ENCODE data around the gene CHMP1A. TPM values are rescaled to one million over a fixed set of nuclear protein-coding genes. Genes with fewer than 3 reads are reported as not detected.

The CHMP1A gene
- total RNA-seq, 2 donors from 2014 or later: 75.3 to 76.9 TPM

GRCh38 chr16:89621136-89621697 lies 36.3 kb downstream of the CHMP1A start:
- no peaks in the 10 kb centered on the region for H3K9me3 ChIP-seq (ENCODE audit: control insufficient read depth, low read length, poor library complexity, severe bottlenecking)
- peaks cover 5% of the 10 kb centered on the region for H3K4me1 Mint-ChIP-seq
- peaks cover 22% of the 10 kb centered on the region for H3K27me3 Mint-ChIP-seq
- H3K36me3 Mint-ChIP-seq (ENCODE audit: low read depth): no peaks in the 10 kb centered on the region
- no peak overlapping the region for H3K27ac Mint-ChIP-seq
- no peak for DNase-seq
- ATAC-seq: no peak
- H3K4me3 Mint-ChIP-seq: no peak overlapping the region

GRCh38 chr16:89620406-89620841 lies 37.1 kb downstream of the CHMP1A start:
- no peak for ATAC-seq

GRCh38 chr16:89619840-89620239 lies 37.7 kb downstream of the CHMP1A start:
- Mint-ChIP-seq H3K36me3 (ENCODE audit: low read depth) (no peaks in the 10 kb centered on the region), H3K4me3 (no peak overlapping the region), H3K4me1 (peaks cover 5% of the 10 kb centered on the region), H3K27me3 (peaks cover 16% of the 10 kb centered on the region), H3K27ac (no peak overlapping the region)
- DNase-seq: no peak
- ATAC-seq: no peak
- no peaks in the 10 kb centered on the region for H3K9me3 ChIP-seq (ENCODE audit: control insufficient read depth, low read length, poor library complexity, severe bottlenecking)

More at GRCh38 chr16:89620406-89620841, 37.1 kb downstream of the CHMP1A start:
- no peak overlapping the region for H3K4me3 Mint-ChIP-seq
- no peaks in the 10 kb centered on the region for H3K9me3 ChIP-seq (ENCODE audit: control insufficient read depth, low read length, poor library complexity, severe bottlenecking)
- no peak overlapping the region for H3K27ac Mint-ChIP-seq
- H3K27me3 Mint-ChIP-seq: peaks cover 22% of the 10 kb centered on the region
- peaks cover 5% of the 10 kb centered on the region for H3K4me1 Mint-ChIP-seq
- DNase-seq: no peak
- H3K36me3 Mint-ChIP-seq (ENCODE audit: low read depth): no peaks in the 10 kb centered on the region

GRCh38 chr16:89618109-89618998 lies 39.2 kb downstream of the CHMP1A start:
- no peak for DNase-seq
- H3K27me3 Mint-ChIP-seq: peaks cover 8% of the 10 kb centered on the region
- no peak overlapping the region for H3K4me3 Mint-ChIP-seq
- H3K36me3 Mint-ChIP-seq (ENCODE audit: low read depth): no peaks in the 10 kb centered on the region
- H3K27ac Mint-ChIP-seq: no peak overlapping the region
- H3K9me3 ChIP-seq (ENCODE audit: control insufficient read depth, low read length, poor library complexity, severe bottlenecking): no peaks in the 10 kb centered on the region
- peaks cover 5% of the 10 kb centered on the region for H3K4me1 Mint-ChIP-seq
- no peak for ATAC-seq

GRCh38 chr16:89617036-89617435 lies 40.5 kb downstream of the CHMP1A start:
- Mint-ChIP-seq H3K4me1 (peaks cover 5% of the 10 kb centered on the region), H3K4me3 (no peak overlapping the region), H3K27me3 (peaks cover 5% of the 10 kb centered on the region), H3K36me3 (ENCODE audit: low read depth) (no peaks in the 10 kb centered on the region), H3K27ac (no peak overlapping the region)
- no peak for DNase-seq
- peak; percentile 23 for ATAC-seq
- no peaks in the 10 kb centered on the region for H3K9me3 ChIP-seq (ENCODE audit: control insufficient read depth, low read length, poor library complexity, severe bottlenecking)

GRCh38 chr16:89616623-89617022 lies 40.9 kb downstream of the CHMP1A start:
- ATAC-seq (peak; percentile 35), DNase-seq (no peak)
- peaks cover under 1% of the 10 kb centered on the region for H3K27me3 Mint-ChIP-seq
- no peak overlapping the region for H3K27ac Mint-ChIP-seq
- no peaks in the 10 kb centered on the region for H3K9me3 ChIP-seq (ENCODE audit: control insufficient read depth, low read length, poor library complexity, severe bottlenecking)
- no peaks in the 10 kb centered on the region for H3K36me3 Mint-ChIP-seq (ENCODE audit: low read depth)
- no peak overlapping the region for H3K4me3 Mint-ChIP-seq
- peaks cover 5% of the 10 kb centered on the region for H3K4me1 Mint-ChIP-seq

- ATAC-seq (peak; percentile 16), DNase-seq (no peak)
- H3K36me3 Mint-ChIP-seq (ENCODE audit: low read depth): no peaks in the 10 kb centered on the region
- H3K27me3 Mint-ChIP-seq: no peaks in the 10 kb centered on the region
- H3K9me3 ChIP-seq (ENCODE audit: control insufficient read depth, low read length, poor library complexity, severe bottlenecking): no peaks in the 10 kb centered on the region
- H3K27ac Mint-ChIP-seq: no peak overlapping the region
- H3K4me3 Mint-ChIP-seq: no peak overlapping the region
- peaks cover 5% of the 10 kb centered on the region for H3K4me1 Mint-ChIP-seq
Observed at GRCh38 chr16:89615596-89616090, 41.9 kb downstream of the CHMP1A start.

GRCh38 chr16:89615176-89615575 lies 42.3 kb downstream of the CHMP1A start:
- H3K27me3 Mint-ChIP-seq: no peaks in the 10 kb centered on the region

GRCh38 chr16:89613954-89614459 lies 43.5 kb downstream of the CHMP1A start:
- H3K4me1 Mint-ChIP-seq: peaks cover 5% of the 10 kb centered on the region
- H3K27ac Mint-ChIP-seq: no peak overlapping the region
- ATAC-seq (no peak), DNase-seq (no peak)
- no peaks in the 10 kb centered on the region for H3K27me3 Mint-ChIP-seq
- no peaks in the 10 kb centered on the region for H3K9me3 ChIP-seq (ENCODE audit: control insufficient read depth, low read length, poor library complexity, severe bottlenecking)
- no peaks in the 10 kb centered on the region for H3K36me3 Mint-ChIP-seq (ENCODE audit: low read depth)
- no peak overlapping the region for H3K4me3 Mint-ChIP-seq

More at GRCh38 chr16:89615176-89615575, 42.3 kb downstream of the CHMP1A start:
- DNase-seq (no peak), ATAC-seq (no peak)
- H3K36me3 Mint-ChIP-seq (ENCODE audit: low read depth): no peaks in the 10 kb centered on the region
- H3K9me3 ChIP-seq (ENCODE audit: control insufficient read depth, low read length, poor library complexity, severe bottlenecking): no peaks in the 10 kb centered on the region
- peaks cover 5% of the 10 kb centered on the region for H3K4me1 Mint-ChIP-seq
- no peak overlapping the region for H3K4me3 Mint-ChIP-seq
- H3K27ac Mint-ChIP-seq: no peak overlapping the region

GRCh38 chr16:89613231-89613953 lies 44.1 kb downstream of the CHMP1A start, which contains the start of gene DPEP1:
Gene DPEP1 (plus strand): TSS chr16:89613642. CDS start chr16:89630411, 16,769 bp downstream.
- no peak for DNase-seq
- Mint-ChIP-seq H3K4me3 (no peak within 1 kb of the TSS), H3K27ac (no peak within 1 kb of the TSS), H3K36me3 (ENCODE audit: low read depth) (no peaks in the 10 kb centered on the region), H3K27me3 (no peaks in the 10 kb centered on the region), H3K4me1 (peaks cover 5% of the 10 kb centered on the region)
- no peak for ATAC-seq
- H3K9me3 ChIP-seq (ENCODE audit: control insufficient read depth, low read length, poor library complexity, severe bottlenecking): no peaks in the 10 kb centered on the region

GRCh38 chr16:89612415-89613166 lies 44.9 kb downstream of the CHMP1A start:
- peaks cover 5% of the 10 kb centered on the region for H3K4me1 Mint-ChIP-seq
- DNase-seq: no peak
- ATAC-seq: no peak
- H3K27ac Mint-ChIP-seq: no peak overlapping the region
- no peaks in the 10 kb centered on the region for H3K27me3 Mint-ChIP-seq
- H3K36me3 Mint-ChIP-seq (ENCODE audit: low read depth): no peaks in the 10 kb centered on the region
- no peak overlapping the region for H3K4me3 Mint-ChIP-seq
- H3K9me3 ChIP-seq (ENCODE audit: control insufficient read depth, low read length, poor library complexity, severe bottlenecking): no peaks in the 10 kb centered on the region

- no peaks in the 10 kb centered on the region for H3K9me3 ChIP-seq (ENCODE audit: control insufficient read depth, low read length, poor library complexity, severe bottlenecking)
- no peak for DNase-seq
- no peak overlapping the region for H3K4me3 Mint-ChIP-seq
- no peak overlapping the region for H3K27ac Mint-ChIP-seq
- H3K36me3 Mint-ChIP-seq (ENCODE audit: low read depth): no peaks in the 10 kb centered on the region
- no peak for ATAC-seq
- H3K4me1 Mint-ChIP-seq: no peaks in the 10 kb centered on the region
- H3K27me3 Mint-ChIP-seq: no peaks in the 10 kb centered on the region
Observed at GRCh38 chr16:89610108-89610453, 47.4 kb downstream of the CHMP1A start.

All from T-helper 17 cell (primary cell).